Thyroid gland (tissue), 4 donors: ENCODE measurements around the gene VPS51. TPM values are rescaled to one million over a fixed set of nuclear protein-coding genes. Genes with fewer than 3 reads are reported as not detected.
A peak's percentile ranks its signal among the peaks of the same experiment; 100 is the strongest.

Experiments
- DNase-seq, 2 donors: peaks; one replicate each; pipeline ENCODE4 v3.0.0-alpha.2; 2019
- H3K27ac ChIP-seq, 3 donors: fragments of 200-600 bp; sonication (generic); 1 replicate in 2 of 3; 2 replicates in 1 of 3; pipeline ENCODE4 v1.5.1; 2016 to 2019; ENCODE audit warnings: mild to moderate bottlenecking in 1 of 3, moderate library complexity in 1 of 3
- H3K27me3 ChIP-seq: fragments of 200-600 bp; sonication (generic); one replicate; pipeline ENCODE4 v1.5.1; 2019
- H3K36me3 ChIP-seq, 2 donors: fragments of 200-600 bp; sonication (generic); one replicate each; pipeline ENCODE4 v1.5.1; 2016 to 2019
- H3K4me1 ChIP-seq, 2 donors: fragments of 200-600 bp; sonication (generic); one replicate each; pipeline ENCODE4 v1.5.1; 2017 to 2019
- H3K4me3 ChIP-seq, 3 donors: fragments of 200-600 bp; sonication (generic); replicated peaks in 1 of 3; 1 replicate in 2 of 3; 2 replicates in 1 of 3; pipeline ENCODE4 v1.5.1; 2016; ENCODE audit warnings: mild to moderate bottlenecking in 1 of 3
- H3K9me3 ChIP-seq: fragments of 200-600 bp; sonication (generic); one replicate; pipeline ENCODE4 v1.5.1; 2017
- CTCF ChIP-seq, 6 experiments: fragments of 200-600 bp in 3 of 6; fragments of 450-650 bp in 3 of 6; sonication (generic) in 3 of 6; IDR thresholded peaks; one replicate each; pipeline ENCODE4 v1.5.1; 2016 to 2019; ENCODE audit warnings: antibody characterized with exemption in 6 of 6, mild to moderate bottlenecking in 2 of 6, inconsistent platforms in 1 of 6, moderate library complexity in 1 of 6
- POLR2A ChIP-seq, 2 donors: fragments of 450-650 bp; IDR thresholded peaks; one replicate each; pipeline ENCODE4 v1.6.1; 2017; ENCODE audit warnings: antibody characterized with exemption in 2 of 2, mild to moderate bottlenecking in 2 of 2, moderate library complexity in 1 of 2
- WGBS, 2 donors: methylation state at CpG; one replicate each; pipeline ENCODE4 v1.1.5; 2017; 5-methylcytosine and 5-hydroxymethylcytosine counted together
- intact Hi-C: fragments of 100-400 bp; cut with DNase I; formaldehyde crosslinking; loops from one replicate; pipeline ENCODE4 v1.15.1; 2023
- total RNA-seq, 4 donors: library from RNA; depleted of rRNA; stranded (reverse); fragments of >200 nt; gene quantifications; one replicate each; pipeline ENCODE4 v1.2.3, GENCODE V29; 2016

VPS51 gene
- total RNA-seq, 4 donors from 2014 or later, result 222 to 608 (median 469) TPM

DNA sequence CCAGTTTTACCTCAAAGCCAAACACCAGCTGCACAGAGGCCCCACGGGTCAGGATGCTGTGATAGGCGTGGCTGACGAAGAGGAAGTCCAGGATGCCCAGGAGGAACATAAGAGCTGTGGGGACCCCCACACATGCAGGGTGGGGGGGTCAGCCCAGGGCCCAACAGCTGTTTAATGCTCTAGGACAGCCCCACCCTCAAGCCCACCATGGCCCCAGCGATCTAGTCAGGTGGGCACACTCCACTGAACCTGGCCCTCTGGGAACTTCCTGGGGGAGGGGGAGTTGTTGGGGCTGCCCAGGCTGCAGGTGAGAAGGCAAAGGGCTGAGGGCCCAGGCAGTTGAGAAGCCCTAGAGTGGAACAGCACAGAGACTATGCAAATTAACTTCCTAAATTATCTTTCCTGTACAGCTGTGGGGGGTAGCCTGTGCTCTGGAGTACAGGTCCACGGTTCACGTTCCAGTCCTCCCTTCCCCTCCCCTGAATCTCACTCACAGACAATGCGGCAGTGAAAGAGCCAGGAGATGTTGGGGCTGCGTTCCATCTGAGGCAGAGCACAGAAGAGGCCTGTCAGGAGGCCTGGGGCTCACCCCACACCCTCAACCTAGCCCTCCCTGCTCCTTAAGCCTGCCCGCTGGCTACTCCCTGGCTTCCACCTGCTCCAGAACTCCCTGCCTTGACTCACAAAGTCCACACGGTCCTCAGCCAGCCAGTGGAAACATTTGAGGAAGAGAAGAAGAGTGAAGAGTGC is 36.4 kb downstream of the VPS51 start:
- H3K4me3 ChIP-seq, result no peak overlapping the region
- H3K27me3 ChIP-seq, result no peaks in the 10 kb centered on the region
- no peak for DNase-seq
- H3K4me1 ChIP-seq, result peaks cover 23 to 27% of the 10 kb centered on the region in 2 donors
- no peak overlapping the region for H3K27ac ChIP-seq
- intact Hi-C loops, result loop anchor here (5.0 kb wide), 1 partner anchor 50 kb away; the partner anchor contains the start of gene CAPN1
- TF ChIP-seq CTCF (IDR thresholded peaks at IDR 0.05), result no peak
- TF ChIP-seq POLR2A (IDR thresholded peaks at IDR 0.05), result no peak
- 74 to 76% methylated on average over 7 to 9 of the region's 10 CpGs for WGBS, 2 donors
- H3K36me3 ChIP-seq, result peaks cover 51 to 55% of the 10 kb centered on the region in 2 donors
- H3K9me3 ChIP-seq, result no peaks in the 10 kb centered on the region

GRCh38 chr11:65132988-65133700 is 37.1 kb downstream of the VPS51 start:
- Histone ChIP-seq H3K4me3 (peak overlapping the region; percentile 50 to 90 (median 66)), H3K27ac (peak overlapping the region in 1 of 3 donors; percentile 96), H3K36me3 (peaks cover 44 to 48% of the 10 kb centered on the region in 2 donors), H3K27me3 (no peaks in the 10 kb centered on the region), H3K4me1 (peaks cover 24 to 29% of the 10 kb centered on the region in 2 donors), H3K9me3 (no peaks in the 10 kb centered on the region)
- DNase-seq, result peak; percentile 77 to 81
- WGBS, 2 donors, result 40 to 44% methylated on average over 18 of the region's 18 CpGs
- TF ChIP-seq POLR2A (IDR thresholded peaks at IDR 0.05), result no peak
- TF ChIP-seq CTCF (IDR thresholded peaks at IDR 0.05), result no peak
- intact Hi-C loops, result loop anchor here (5.0 kb wide), 1 partner anchor 49 kb away; the partner anchor contains the start of gene CAPN1

DNA sequence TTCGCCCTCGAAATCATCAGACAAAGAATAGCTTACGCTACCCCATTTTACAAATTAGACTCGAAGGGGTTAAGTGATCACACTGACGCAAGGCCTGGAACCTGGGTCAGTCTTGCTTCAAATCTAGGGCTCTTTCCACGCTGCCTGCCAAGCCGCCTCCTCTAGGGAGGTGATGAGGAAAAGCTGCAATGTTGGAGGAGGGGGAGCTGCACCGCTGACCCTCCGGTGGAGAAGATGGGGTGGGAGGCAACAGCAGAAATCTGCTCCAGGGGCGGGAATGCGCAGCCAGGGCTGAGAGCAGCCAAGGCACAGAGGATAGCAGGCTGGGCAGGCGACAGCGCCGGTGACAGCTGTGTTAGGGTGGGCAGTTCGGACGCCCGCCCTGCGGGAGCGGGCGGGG is 37.7 kb downstream of the VPS51 start:
- peaks cover 24 to 29% of the 10 kb centered on the region in 2 donors for H3K4me1 ChIP-seq
- intact Hi-C loops, result loop anchor here (5.0 kb wide), 1 partner anchor 49 kb away; the partner anchor contains the start of gene CAPN1
- peak in 1 of 2 donors; percentile 41 for DNase-seq
- 1 to 2% methylated on average over 20 of the region's 20 CpGs for WGBS, 2 donors
- no peaks in the 10 kb centered on the region for H3K9me3 ChIP-seq
- peak overlapping the region; percentile 50 to 90 (median 66) for H3K4me3 ChIP-seq
- no peaks in the 10 kb centered on the region for H3K27me3 ChIP-seq
- H3K27ac ChIP-seq, result peak overlapping the region; percentile 94 to 98 (median 96)
- TF ChIP-seq POLR2A (IDR thresholded peaks at IDR 0.05), result no peak
- no peak for TF ChIP-seq CTCF (IDR thresholded peaks at IDR 0.05)
- peaks cover 38 to 42% of the 10 kb centered on the region in 2 donors for H3K36me3 ChIP-seq

GRCh38 chr11:65134240-65134951 is 38.4 kb downstream of the VPS51 start, which contains the start of gene SYVN1:
Gene SYVN1, minus strand, starts transcription at chr11:65134519. Its CDS starts 918 bp downstream, at chr11:65133601.
- Histone ChIP-seq H3K36me3 (peaks cover 31 to 36% of the 10 kb centered on the region in 2 donors), H3K9me3 (no peaks in the 10 kb centered on the region), H3K4me1 (peaks cover 24 to 29% of the 10 kb centered on the region in 2 donors), H3K27me3 (no peaks in the 10 kb centered on the region), H3K27ac (peak within 1 kb of the TSS; percentile 94 to 98 (median 96)), H3K4me3 (peak within 1 kb of the TSS; percentile 50 to 90 (median 66))
- 0% methylated on average over 9 to 23 of the region's 60 CpGs for WGBS, 2 donors
- TF ChIP-seq CTCF (IDR thresholded peaks at IDR 0.05), result peak in 2 of 6 experiments; percentile 16 to 25
- peak; percentile 85 to 92 for TF ChIP-seq POLR2A (IDR thresholded peaks at IDR 0.05)
- DNase-seq, result peak; percentile 90 to 92
- intact Hi-C loops, result loop anchor here (5.0 kb wide), 1 partner anchor 48 kb away; the partner anchor contains the start of gene CAPN1
